Stimulated activated CD8-positive, alpha-beta memory T cell treated with anti-CD3 and anti-CD28 coated beads, Interleukin-15, amount 100 ng/mL, for 4 hours (primary cell): ENCODE results near the gene ARPP19.
"Not testable (repeated sequence)": the region's sequence is repeated elsewhere in the genome, so short reads cannot be mapped to it uniquely, and the experiment has no call there.

ENCODE experiments used
- DNase-seq, 2 donors: peaks; one replicate each; pipeline ENCODE4 v3.0.0-alpha.2; 2020; ENCODE audit warnings: low read depth in 2 of 2

ARPP19 gene

DNA sequence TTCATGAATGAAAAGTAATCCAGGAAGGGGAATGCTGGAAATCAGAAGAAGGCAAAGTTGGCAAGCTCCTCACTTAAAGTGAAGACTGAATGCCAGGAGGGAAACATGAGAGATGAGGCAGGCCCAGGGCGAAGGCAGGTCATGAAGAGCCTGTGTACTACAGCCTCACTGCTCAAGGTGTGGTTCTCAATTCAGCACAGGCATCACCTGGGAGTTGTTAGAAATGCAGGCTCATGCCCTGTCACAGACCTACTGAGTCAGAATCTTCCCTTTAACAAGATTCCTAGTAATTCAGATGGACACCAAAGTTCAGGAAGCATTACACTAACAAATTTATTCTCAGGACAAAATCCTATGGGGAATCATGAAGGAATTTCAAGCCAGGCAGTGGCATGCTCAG, 54.3 kb downstream of the ARPP19 start:
- no peak for DNase-seq

DNA sequence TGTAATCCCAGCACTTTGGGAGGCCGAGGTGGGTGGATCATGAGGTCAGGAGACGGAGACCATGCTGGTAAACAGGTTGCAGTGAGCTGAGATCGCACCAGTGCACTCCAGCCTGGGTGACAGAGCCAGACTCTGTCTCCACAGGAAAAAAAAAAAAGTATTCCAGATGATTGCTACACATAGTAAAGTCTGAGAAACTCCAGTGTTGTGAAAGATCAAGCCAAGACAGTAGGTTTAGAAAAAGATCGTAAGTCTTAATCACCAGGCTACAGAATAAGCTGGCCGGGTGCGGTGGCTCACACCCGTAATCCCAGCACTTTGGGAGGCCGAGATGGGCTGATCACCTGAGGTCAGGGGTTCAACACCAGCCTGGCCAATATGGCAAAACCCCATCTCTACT, 56.0 kb downstream of the ARPP19 start:
- DNase-seq, result not testable (repeated sequence)

DNA sequence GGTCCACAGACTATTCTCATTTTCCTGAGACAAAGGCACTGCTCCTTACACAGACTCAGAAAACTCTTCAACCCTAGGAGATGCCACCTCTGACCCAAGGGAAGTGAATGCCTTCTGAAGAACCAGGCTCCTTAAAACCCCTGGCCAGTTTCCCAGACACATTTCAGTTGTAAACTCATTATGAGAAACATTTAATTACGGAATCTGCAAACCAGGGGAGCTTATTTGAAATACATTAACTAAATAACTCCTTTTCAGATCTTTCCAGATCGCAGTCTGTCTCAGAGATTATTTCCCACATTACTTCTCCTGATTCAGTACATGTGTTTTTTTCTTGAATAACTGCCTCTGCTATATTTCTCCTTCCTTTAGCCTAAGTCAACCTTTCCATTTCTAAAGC, 57.7 kb downstream of the ARPP19 start:
- no peak for DNase-seq

DNA sequence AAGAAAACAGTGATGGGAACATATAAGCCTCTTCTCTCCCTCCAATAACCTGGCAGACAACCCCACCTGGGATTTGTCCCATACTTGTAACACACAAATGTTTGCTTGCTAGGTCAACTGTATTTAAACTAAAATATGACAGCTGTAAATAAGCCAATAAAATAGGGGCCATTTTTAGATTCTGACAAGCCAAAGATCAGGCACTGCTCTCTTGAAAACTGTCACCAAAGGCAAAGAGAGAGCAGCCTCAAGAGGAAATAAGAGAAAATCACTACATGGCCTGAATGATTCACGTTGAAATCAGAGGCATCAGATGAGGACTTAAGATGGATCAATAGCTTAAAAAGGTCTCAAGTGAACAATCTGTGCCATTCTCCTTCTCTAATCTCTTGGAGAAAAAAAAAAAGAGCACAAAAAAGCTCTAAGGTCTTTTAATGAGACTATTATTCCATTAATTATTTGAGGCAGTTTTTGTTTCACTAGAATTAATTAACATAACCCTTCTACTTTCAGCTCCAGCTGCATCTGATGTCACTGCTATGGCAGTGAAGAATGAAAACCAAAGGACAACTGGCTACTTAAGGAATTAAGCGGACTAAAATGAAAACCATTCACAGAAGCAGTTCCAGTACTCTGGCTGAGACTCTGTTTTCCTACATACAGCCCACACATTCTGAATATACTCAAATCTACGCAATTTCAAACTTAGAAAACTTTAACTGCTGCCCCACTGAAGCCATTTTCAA, 59.2 kb downstream of the ARPP19 start:
- DNase-seq, result no peak

DNA sequence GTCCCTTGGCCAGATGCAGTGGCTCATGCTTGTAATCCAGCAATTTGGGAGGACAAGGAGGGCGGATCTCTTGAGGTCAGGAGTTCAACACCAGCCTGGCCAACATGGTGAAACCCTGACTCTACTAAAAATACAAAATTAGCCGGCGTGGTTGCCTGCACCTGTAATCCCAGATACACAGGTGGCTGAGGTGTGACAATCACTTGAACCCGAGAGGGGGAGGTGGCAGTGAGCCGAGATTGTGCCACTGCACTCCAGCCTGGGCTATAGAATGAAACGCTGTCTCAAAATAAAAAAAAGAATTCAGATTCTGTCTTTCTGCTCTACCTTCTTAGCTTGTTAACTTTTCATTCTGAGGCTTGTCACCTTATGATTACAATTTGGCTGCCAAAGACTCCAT, 62.3 kb downstream of the ARPP19 start:
- no peak for DNase-seq

DNA sequence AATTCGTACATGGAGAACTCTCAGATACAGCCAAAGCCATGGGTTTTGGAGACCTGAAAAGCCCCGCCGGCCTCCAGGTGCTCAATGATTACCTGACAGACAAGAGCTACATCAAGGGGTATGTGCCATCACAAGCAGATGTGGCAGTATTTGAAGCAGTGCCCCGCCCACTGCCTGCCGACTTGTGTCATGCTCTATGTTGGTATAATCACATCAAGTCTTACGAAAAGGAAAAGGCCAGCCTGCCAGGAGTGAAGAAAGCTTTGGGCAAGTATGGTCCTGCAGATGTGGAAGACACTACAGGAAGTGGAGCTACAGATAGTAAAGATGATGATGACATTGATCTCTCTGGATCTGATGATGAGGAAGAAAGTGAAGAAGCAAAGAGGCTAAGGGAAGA, 63.7 kb downstream of the ARPP19 start:
- no peak for DNase-seq

DNA sequence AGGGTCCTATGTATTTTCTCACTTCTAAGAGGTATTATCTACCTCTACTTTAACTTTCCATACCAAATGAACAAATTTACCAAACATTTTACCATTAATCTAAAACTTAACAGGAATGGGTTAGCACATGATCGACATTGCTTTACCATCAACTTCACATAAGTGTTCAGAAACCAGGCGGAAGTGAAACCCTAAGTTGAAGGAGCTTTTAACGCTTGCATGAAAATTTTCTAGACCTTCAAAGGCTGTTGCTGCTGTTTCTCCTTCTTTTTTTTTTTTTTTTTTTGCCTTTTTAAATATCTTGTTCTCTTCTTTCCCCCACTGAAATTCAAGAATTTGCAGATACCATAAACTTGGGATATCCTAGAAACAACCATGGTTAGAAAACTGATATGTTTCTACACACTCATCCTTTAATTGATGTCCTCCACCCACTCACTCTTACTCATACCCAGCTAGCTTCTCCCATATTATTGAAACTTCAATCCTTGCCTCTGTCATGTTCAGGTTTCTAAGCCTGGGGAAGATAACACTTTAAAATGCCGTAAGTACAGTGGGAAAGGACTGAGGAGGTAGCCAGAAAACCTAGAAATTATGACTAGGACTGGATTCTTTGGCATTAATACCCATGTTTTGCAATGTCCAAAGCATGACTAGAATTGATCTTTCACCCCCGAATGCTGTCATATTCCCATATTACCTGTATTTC, 64.9 kb downstream of the ARPP19 start:
- DNase-seq, result no peak

DNA sequence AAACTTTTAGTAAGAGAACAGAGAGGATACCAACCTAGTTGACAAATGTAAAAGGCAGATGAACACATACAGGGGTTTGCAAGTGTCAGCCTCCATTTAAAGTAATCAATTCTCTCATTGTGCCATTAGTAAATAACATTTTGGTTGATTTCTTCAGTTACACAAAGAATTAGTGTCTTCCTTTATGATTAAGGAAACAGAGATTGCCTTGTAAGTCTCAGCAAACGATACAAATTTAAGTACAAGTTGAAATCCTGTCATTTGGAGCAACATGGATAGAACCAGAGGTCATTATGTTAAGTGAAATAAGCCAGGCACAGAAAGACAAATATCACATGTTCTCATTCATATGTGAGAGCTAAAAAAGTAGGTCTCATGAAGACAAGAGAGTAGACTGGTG, 66.2 kb downstream of the ARPP19 start:
- no peak for DNase-seq

DNA sequence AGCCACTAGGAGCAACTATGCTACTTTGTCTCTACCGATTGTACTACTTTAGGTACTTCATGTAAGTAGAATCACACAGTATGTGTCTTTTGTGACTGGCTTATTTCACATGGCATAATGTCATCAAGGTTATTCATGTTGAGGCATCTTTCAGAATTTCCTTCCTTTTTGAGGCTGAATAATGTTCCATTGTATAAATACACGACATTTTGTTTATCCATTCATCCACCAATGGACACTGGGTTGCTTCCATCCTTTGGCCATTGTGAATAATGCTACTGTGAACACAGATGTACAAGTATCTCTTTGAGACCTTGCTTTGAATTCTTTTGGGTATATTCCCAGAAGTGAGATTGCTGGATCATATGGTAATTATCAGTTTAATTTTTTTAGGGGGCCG, 69.3 kb downstream of the ARPP19 start:
- DNase-seq, result no peak

DNA sequence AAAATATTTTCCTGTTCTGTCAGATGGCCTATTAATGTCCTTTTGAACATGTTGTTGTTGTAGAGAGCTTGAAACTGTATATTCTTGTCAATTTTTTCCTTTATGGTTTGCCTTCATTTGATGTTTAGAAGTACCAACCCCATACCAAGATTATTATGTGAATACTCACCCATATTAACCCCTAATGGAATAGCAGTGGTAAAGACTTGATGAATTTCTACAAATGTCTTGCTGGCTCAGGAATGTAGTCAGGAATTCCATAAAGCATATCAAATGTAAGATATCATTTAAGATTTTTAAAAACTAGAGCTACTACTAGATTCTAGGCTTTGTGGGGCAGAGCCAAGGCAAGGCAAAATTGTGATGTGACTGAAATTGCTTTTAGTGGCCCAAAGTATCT, 70.1 kb downstream of the ARPP19 start:
- DNase-seq, result no peak
